ENCODE measurements around the gene SDF4. TPM values are rescaled to one million over a fixed set of nuclear protein-coding genes. Genes with fewer than 3 reads are reported as not detected.

The SDF4 gene
- total and polyA plus RNA-seq, 10 donors: 39.1 to 145 (median 88.5) TPM

DNA sequence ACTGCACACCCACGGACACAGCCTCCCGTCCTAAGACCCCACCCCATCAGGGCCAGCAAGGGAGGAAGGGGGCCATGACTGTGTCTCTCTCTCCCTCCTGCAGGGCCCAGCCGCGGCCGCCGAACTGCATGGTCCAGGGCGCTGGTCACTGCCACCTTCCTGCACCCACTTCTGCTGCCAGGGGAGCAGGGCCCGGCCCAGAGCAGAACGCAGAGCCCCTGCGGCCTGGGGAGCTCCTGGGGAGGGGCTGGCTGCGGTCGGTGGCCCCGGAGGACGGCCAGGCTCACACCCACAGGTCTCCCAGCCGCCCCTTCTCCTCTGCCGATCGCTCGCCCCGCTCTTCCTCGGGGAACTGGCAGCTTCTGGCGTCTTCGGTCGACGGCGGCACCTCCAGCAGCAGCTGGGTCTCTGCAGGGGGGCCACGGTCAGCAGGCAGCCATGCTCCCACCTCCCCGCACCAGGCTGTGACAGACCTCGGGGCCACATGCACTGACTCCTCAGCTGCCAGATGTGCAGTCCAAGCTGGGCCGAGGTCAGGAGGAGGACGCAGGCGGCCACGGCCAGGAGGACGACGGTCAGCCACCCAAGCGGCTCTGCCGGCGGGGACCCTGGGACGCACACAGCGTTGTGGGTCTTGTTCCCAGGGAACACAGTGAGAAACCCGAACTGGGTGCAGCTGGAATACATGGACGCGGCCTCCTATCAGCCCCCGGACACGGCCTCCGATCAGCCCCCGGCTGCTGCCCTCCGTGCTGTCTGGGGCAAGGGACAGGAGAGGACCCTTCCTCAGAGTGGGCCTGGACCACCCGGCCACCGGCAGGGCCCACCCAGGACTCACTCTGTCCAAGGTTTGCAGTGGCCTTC, 28.0 kb downstream of the SDF4 start:
- intact Hi-C loops (cut with DNase I; ENCODE audit: low total_unique reads): no loop called here
- peak; percentile 69 for DNase-seq
- H3K27me3 ChIP-seq (replicated peaks in 1 of 7): peaks cover 0 to 86% (median 34%) of the 10 kb centered on the region in 7 donors
- no peak overlapping the region for H3K27ac ChIP-seq
- WGBS, 5 donors: 83 to 89% (median 86%) methylated on average over 32 to 49 of the region's 49 CpGs
- peaks cover 30 to 66% (median 48%) of the 10 kb centered on the region in 6 donors for H3K4me1 ChIP-seq
- H3K9me3 ChIP-seq: no peaks in the 10 kb centered on the region
- H3K36me3 ChIP-seq: no peaks in the 10 kb centered on the region
- TF ChIP-seq POLR2AphosphoS5 (IDR thresholded peaks at IDR 0.05) (no peak), POLR2A (IDR thresholded peaks at IDR 0.05) (no peak)
- TF ChIP-seq, protein P1, sequence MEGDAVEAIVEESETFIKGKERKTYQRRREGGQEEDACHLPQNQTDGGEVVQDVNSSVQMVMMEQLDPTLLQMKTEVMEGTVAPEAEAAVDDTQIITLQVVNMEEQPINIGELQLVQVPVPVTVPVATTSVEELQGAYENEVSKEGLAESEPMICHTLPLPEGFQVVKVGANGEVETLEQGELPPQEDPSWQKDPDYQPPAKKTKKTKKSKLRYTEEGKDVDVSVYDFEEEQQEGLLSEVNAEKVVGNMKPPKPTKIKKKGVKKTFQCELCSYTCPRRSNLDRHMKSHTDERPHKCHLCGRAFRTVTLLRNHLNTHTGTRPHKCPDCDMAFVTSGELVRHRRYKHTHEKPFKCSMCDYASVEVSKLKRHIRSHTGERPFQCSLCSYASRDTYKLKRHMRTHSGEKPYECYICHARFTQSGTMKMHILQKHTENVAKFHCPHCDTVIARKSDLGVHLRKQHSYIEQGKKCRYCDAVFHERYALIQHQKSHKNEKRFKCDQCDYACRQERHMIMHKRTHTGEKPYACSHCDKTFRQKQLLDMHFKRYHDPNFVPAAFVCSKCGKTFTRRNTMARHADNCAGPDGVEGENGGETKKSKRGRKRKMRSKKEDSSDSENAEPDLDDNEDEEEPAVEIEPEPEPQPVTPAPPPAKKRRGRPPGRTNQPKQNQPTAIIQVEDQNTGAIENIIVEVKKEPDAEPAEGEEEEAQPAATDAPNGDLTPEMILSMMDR (IDR thresholded peaks at IDR 0.05 in 8 of 11, conservative IDR thresholded peaks at IDR 0.05 in 3 of 11): no peak
- H3K4me3 ChIP-seq: no peak overlapping the region

DNA sequence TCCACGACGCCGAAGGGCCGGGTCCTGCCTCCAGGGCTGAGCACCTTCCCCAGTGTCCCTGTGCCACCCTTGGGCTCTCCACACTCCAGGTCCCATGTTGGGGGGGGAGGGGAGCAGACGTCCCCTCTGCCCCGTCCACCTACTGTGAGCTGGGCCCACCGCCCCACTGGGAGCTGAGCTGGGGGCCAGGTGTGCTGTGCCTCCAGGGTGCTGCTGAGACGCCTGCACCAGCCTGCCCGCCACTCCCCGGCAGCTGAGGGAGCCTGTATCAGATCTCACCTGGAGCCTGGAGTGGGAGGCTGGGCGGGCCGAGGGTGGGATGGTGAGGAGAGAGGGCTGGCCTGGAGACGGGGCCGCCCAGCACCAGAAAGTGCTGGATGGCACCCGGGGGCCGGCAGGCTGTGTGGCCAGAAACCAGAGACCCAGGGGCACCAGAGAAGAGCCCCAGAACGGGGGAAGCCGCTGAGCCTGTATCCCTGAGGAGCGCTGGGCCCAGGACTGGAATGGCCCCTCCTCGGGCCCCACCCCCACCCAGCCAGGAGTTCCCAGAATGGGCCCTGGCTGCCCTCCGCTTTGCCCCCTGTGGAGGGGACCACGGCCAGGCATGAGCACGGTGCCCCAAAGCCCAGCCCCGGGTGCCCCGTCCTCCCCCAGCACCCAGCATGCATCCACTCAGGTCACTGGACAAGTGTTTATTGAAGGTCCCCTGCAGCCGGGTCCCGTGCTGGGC, 28.8 kb downstream of the SDF4 start:
- H3K27me3 ChIP-seq (replicated peaks in 1 of 7): peaks cover 0 to 80% (median 34%) of the 10 kb centered on the region in 7 donors

GRCh38 chr1:1200876-1201810, 30.7 kb downstream of the SDF4 start:
- H3K27ac ChIP-seq: peak overlapping the region in 5 of 8 donors; percentile 33 to 82 (median 71)
- WGBS, 5 donors: 1 to 5% (median 1%) methylated on average over 10 to 109 of the region's 109 CpGs
- H3K4me3 ChIP-seq: peak overlapping the region in 7 of 8 donors; percentile 38 to 73 (median 43)
- TF ChIP-seq POLR2A (IDR thresholded peaks at IDR 0.05) (no peak), POLR2AphosphoS5 (IDR thresholded peaks at IDR 0.05) (peak; percentile 50 to 73 (median 63))
- TF ChIP-seq, protein P1 (IDR thresholded peaks at IDR 0.05 in 8 of 11, conservative IDR thresholded peaks at IDR 0.05 in 3 of 11): no peak
- peaks cover 7 to 39% (median 22%) of the 10 kb centered on the region in 6 donors for H3K4me1 ChIP-seq
- H3K27me3 ChIP-seq (replicated peaks in 1 of 7): peaks cover 0 to 61% (median 16%) of the 10 kb centered on the region in 7 donors
- intact Hi-C loops (cut with DNase I; ENCODE audit: low total_unique reads): no loop called here
- H3K36me3 ChIP-seq: no peaks in the 10 kb centered on the region
- DNase-seq: peak; percentile 91
- no peaks in the 10 kb centered on the region for H3K9me3 ChIP-seq

More for the DNA sequence above, 28.8 kb downstream of the SDF4 start:
- no peak for TF ChIP-seq POLR2AphosphoS5 (IDR thresholded peaks at IDR 0.05)
- no peak for TF ChIP-seq POLR2A (IDR thresholded peaks at IDR 0.05)
- TF ChIP-seq, protein P1 (IDR thresholded peaks at IDR 0.05 in 8 of 11, conservative IDR thresholded peaks at IDR 0.05 in 3 of 11): no peak
- Histone ChIP-seq H3K9me3 (no peaks in the 10 kb centered on the region), H3K36me3 (no peaks in the 10 kb centered on the region), H3K27ac (no peak overlapping the region), H3K4me3 (no peak overlapping the region), H3K4me1 (peaks cover 22 to 58% (median 40%) of the 10 kb centered on the region in 6 donors)
- intact Hi-C loops (cut with DNase I; ENCODE audit: low total_unique reads): no loop called here
- peak; percentile 73 for DNase-seq
- WGBS, 5 donors: 84 to 91% (median 85%) methylated on average over 15 to 27 of the region's 27 CpGs
